ENCODE data around the gene TMEM196.

Gene TMEM196

GRCh38 chr7:19772841-19773760 lies at the start of gene TMEM196:
TSS of gene TMEM196 (minus strand) at chr7:19773617. CDS start at chr7:19772696, 921 bp downstream.
- no peak for DNase-seq

- DNase-seq = no peak
Observed at GRCh38 chr7:19816128-19816527, 42.7 kb upstream of the TMEM196 start.

GRCh38 chr7:19815546-19815945 lies 42.1 kb upstream of the TMEM196 start:
- no peak for DNase-seq

- DNase-seq = no peak
Observed at GRCh38 chr7:19814776-19815175, 41.4 kb upstream of the TMEM196 start.

GRCh38 chr7:19811386-19811785 lies 38.0 kb upstream of the TMEM196 start:
- no peak for DNase-seq

- no peak for DNase-seq
Observed at GRCh38 chr7:19798986-19799385, 25.6 kb upstream of the TMEM196 start.

GRCh38 chr7:19783541-19783940 lies 10.1 kb upstream of the TMEM196 start:
- no peak for DNase-seq

GRCh38 chr7:19776981-19777380 lies 3.6 kb upstream of the TMEM196 start:
- DNase-seq = no peak

- DNase-seq = no peak
Observed at GRCh38 chr7:19775578-19775977, 2.2 kb upstream of the TMEM196 start.

GRCh38 chr7:19772306-19772705 lies 1.1 kb downstream of the TMEM196 start:
- DNase-seq = no peak

GRCh38 chr7:19762631-19763030 lies 10.8 kb downstream of the TMEM196 start:
- no peak for DNase-seq

- peak; percentile 32 for DNase-seq
Observed at GRCh38 chr7:19754521-19755116, 18.8 kb downstream of the TMEM196 start.

- DNase-seq = peak; percentile 27
Observed at GRCh38 chr7:19752020-19752419, 21.4 kb downstream of the TMEM196 start.

- DNase-seq = no peak
Observed at GRCh38 chr7:19749658-19750057, 23.8 kb downstream of the TMEM196 start.

GRCh38 chr7:19747740-19748339 lies 25.6 kb downstream of the TMEM196 start:
- peak; percentile 22 for DNase-seq

GRCh38 chr7:19744075-19744474 lies 29.3 kb downstream of the TMEM196 start:
- no peak for DNase-seq

- DNase-seq = no peak
Observed at GRCh38 chr7:19728716-19729115, 44.7 kb downstream of the TMEM196 start.

- no peak for DNase-seq
Observed at GRCh38 chr7:19725770-19726169, 47.6 kb downstream of the TMEM196 start.

GRCh38 chr7:19715499-19715898 lies 57.9 kb downstream of the TMEM196 start:
- no peak for DNase-seq

GRCh38 chr7:19713676-19714075 lies 59.7 kb downstream of the TMEM196 start:
- DNase-seq = peak; percentile 36

- DNase-seq = no peak
Observed at GRCh38 chr7:19709249-19709578, 64.2 kb downstream of the TMEM196 start.

- DNase-seq = peak; percentile 96
Observed at GRCh38 chr7:19708397-19709248, 64.8 kb downstream of the TMEM196 start, which contains the start of gene POLR1F. TSS of gene POLR1F (minus strand) at chr7:19709037. CDS start at chr7:19709016, 21 bp downstream.

- DNase-seq = no peak
Observed at GRCh38 chr7:19707240-19707639, 66.2 kb downstream of the TMEM196 start.
